CD4-positive, alpha-beta memory T cell (primary cell): ENCODE measurements around the gene PRG2. TPM values are rescaled to one million over a fixed set of nuclear protein-coding genes. Genes with fewer than 3 reads are reported as not detected.
A peak's percentile ranks its signal among the peaks of the same experiment; 100 is the strongest.

ENCODE experiments used
- CTCF ChIA-PET: fragments of 350-600 bp; sonication (Branson Sonifier 250); formaldehyde crosslinking; loops from one replicate; lab custom pipeline; 2021; ENCODE audit warnings: inconsistent platforms; ENCODE audit not compliant: partially characterized antibody; lab: Charles Lee
- POLR2A ChIA-PET: fragments of 350-600 bp; sonication (Branson Sonifier 250); formaldehyde crosslinking; loops from one replicate; lab custom pipeline; 2021; ENCODE audit not compliant: partially characterized antibody; lab: Charles Lee
- DNase-seq, 5 donors: peaks; one replicate each; pipeline versions ENCODE4 v3.0.0 to v3.0.0-alpha.2; 2020 to 2022; ENCODE audit warnings: mixed read lengths in 1 of 5
- H3K27ac ChIP-seq: one replicate; pipeline ENCODE4 v1.7.0; 2013; ENCODE audit warnings: low read depth, low read length
- H3K27me3 ChIP-seq: 2 replicates; pipeline ENCODE4 v1.7.0; 2013; ENCODE audit warnings: mild to moderate bottlenecking, low read length, moderate library complexity; ENCODE audit not compliant: insufficient read depth
- H3K36me3 ChIP-seq: 2 replicates; pipeline ENCODE4 v1.7.0; 2013; ENCODE audit warnings: mild to moderate bottlenecking, low read length, moderate library complexity; ENCODE audit not compliant: insufficient read depth
- H3K4me1 ChIP-seq: 2 replicates; pipeline ENCODE4 v1.7.0; 2013; ENCODE audit warnings: mild to moderate bottlenecking, low read length, moderate library complexity; ENCODE audit not compliant: insufficient read depth
- H3K4me3 ChIP-seq, 2 donors: one replicate each; pipeline ENCODE4 v1.7.0; 2013; ENCODE audit warnings: low read length in 2 of 2, mild to moderate bottlenecking in 1 of 2
- H3K9me3 ChIP-seq, 2 donors: one replicate each; pipeline ENCODE4 v1.7.0; 2013; ENCODE audit warnings: low read length in 2 of 2, control low read depth in 1 of 2; ENCODE audit not compliant: control insufficient read depth in 1 of 2
- H3K27ac Mint-ChIP-seq, 7 donors: one replicate each; pipeline ENCODE4 v1.8.0; 2020 to 2021; ENCODE audit warnings: mixed read lengths in 7 of 7, mild to moderate bottlenecking in 6 of 7, inconsistent platforms in 3 of 7, moderate library complexity in 3 of 7
- H3K27me3 Mint-ChIP-seq, 2 donors: one replicate each; pipeline ENCODE4 v1.8.0; 2020 to 2021; ENCODE audit warnings: mixed read lengths in 2 of 2
- H3K36me3 Mint-ChIP-seq, 2 donors: one replicate each; pipeline ENCODE4 v1.8.0; 2020 to 2021; ENCODE audit warnings: mixed read lengths in 2 of 2, inconsistent platforms in 1 of 2, mild to moderate bottlenecking in 1 of 2
- H3K4me1 Mint-ChIP-seq, 4 donors: one replicate each; pipeline ENCODE4 v1.8.0; 2020 to 2021; ENCODE audit warnings: mixed read lengths in 4 of 4, mild to moderate bottlenecking in 1 of 4
- H3K4me3 Mint-ChIP-seq, 8 donors: one replicate each; pipeline ENCODE4 v1.8.0; 2020 to 2021; ENCODE audit warnings: mixed read lengths in 8 of 8, mild to moderate bottlenecking in 7 of 8, moderate library complexity in 6 of 8, inconsistent platforms in 3 of 8
- H3K9me3 Mint-ChIP-seq, 8 donors: one replicate each; pipeline ENCODE4 v1.8.0; 2020 to 2021; ENCODE audit warnings: mixed read lengths in 8 of 8, mild to moderate bottlenecking in 5 of 8, inconsistent platforms in 3 of 8, moderate library complexity in 1 of 8
- intact Hi-C: fragments of 100-400 bp; cut with micrococcal nuclease; formaldehyde crosslinking; loops from one replicate; pipeline ENCODE4 v1.15.1; 2023
- polyA plus RNA-seq, 2 donors: library from polyadenylated mRNA; unstranded; fragments of 300-500 nt; fragmentation: Illumina TruSeq; gene quantifications; one replicate each; pipeline ENCODE4 v1.2.3, GENCODE V29; 2021
- total RNA-seq, 2 experiments: library from RNA; stranded (reverse); gene quantifications; one replicate each; pipeline ENCODE4 v1.2.3, GENCODE V29; 2021

The PRG2 gene
- total and polyA plus RNA-seq, 4 experiments from 2014 or later, result 0.25 TPM; not detected in 3

- CTCF ChIA-PET, result interaction anchor here (1.0 to 8.0 kb wide), 11 partner anchors 11 to 453 kb away, joined by 3 to 70 read pairs (median 4); partner anchors contain the start of genes P2RX3 and SSRP1
These were observed 42.4 kb downstream of the PRG2 start for GRCh38 chr11:57348052-57348451.

GRCh38 chr11:57347336-57347735, 43.1 kb downstream of the PRG2 start:
- no peak overlapping the region for H3K27ac ChIP-seq
- Mint-ChIP-seq H3K27me3 (peaks cover 2% of the 10 kb centered on the region in 2 donors), H3K36me3 (no peaks in the 10 kb centered on the region), H3K4me3 (no peak overlapping the region), H3K9me3 (peaks cover 0 to 2% (median 0%) of the 10 kb centered on the region in 8 donors), H3K4me1 (peaks cover 0 to 5% (median 3%) of the 10 kb centered on the region in 4 donors), H3K27ac (no peak overlapping the region)
- no peaks in the 10 kb centered on the region for H3K36me3 ChIP-seq
- intact Hi-C loops, result loop anchor here (5.0 to 10.0 kb wide), 6 partner anchors 80 to 1440 kb away; partner anchors contain the start of genes SLC43A3 and UBE2L6
- H3K4me1 ChIP-seq, result peaks cover 4% of the 10 kb centered on the region
- no peak overlapping the region for H3K4me3 ChIP-seq
- H3K27me3 ChIP-seq, result no peaks in the 10 kb centered on the region
- POLR2A ChIA-PET, result no interaction called here
- no peak for DNase-seq
- no peaks in the 10 kb centered on the region for H3K9me3 ChIP-seq
- CTCF ChIA-PET, result interaction anchor here (1.0 to 8.0 kb wide), 12 partner anchors 11 to 454 kb away, joined by 3 to 70 read pairs (median 8); partner anchors contain the start of genes P2RX3 and SSRP1

More at GRCh38 chr11:57348052-57348451, 42.4 kb downstream of the PRG2 start:
- Mint-ChIP-seq H3K4me1 (peaks cover 0 to 5% (median 3%) of the 10 kb centered on the region in 4 donors), H3K4me3 (no peak overlapping the region), H3K27ac (no peak overlapping the region), H3K9me3 (peaks cover 0 to 2% (median 0%) of the 10 kb centered on the region in 8 donors), H3K27me3 (peaks cover 2% of the 10 kb centered on the region in 2 donors), H3K36me3 (no peaks in the 10 kb centered on the region)
- peaks cover 4% of the 10 kb centered on the region for H3K4me1 ChIP-seq
- no peaks in the 10 kb centered on the region for H3K27me3 ChIP-seq
- intact Hi-C loops, result loop anchor here (5.0 to 10.0 kb wide), 6 partner anchors 79 to 1439 kb away; partner anchors contain the start of genes SLC43A3 and UBE2L6
- POLR2A ChIA-PET, result no interaction called here
- DNase-seq, result no peak
- no peak overlapping the region for H3K4me3 ChIP-seq
- H3K27ac ChIP-seq, result no peak overlapping the region
- no peaks in the 10 kb centered on the region for H3K9me3 ChIP-seq
- no peaks in the 10 kb centered on the region for H3K36me3 ChIP-seq

GRCh38 chr11:57345555-57346211, 44.8 kb downstream of the PRG2 start:
- Mint-ChIP-seq H3K4me3 (no peak overlapping the region), H3K9me3 (no peaks in the 10 kb centered on the region), H3K27me3 (peaks cover 2% of the 10 kb centered on the region in 2 donors), H3K36me3 (no peaks in the 10 kb centered on the region), H3K27ac (no peak overlapping the region), H3K4me1 (peaks cover 0 to 5% (median 3%) of the 10 kb centered on the region in 4 donors)
- Histone ChIP-seq H3K27ac (no peak overlapping the region), H3K4me3 (no peak overlapping the region), H3K36me3 (no peaks in the 10 kb centered on the region), H3K9me3 (no peaks in the 10 kb centered on the region), H3K4me1 (peaks cover 4% of the 10 kb centered on the region), H3K27me3 (no peaks in the 10 kb centered on the region)
- peak; percentile 59 to 74 (median 63) for DNase-seq
- ChIA-PET CTCF (interaction anchor here (0.6 to 8.0 kb wide), 28 partner anchors 9 to 1411 kb away, joined by 3 to 70 read pairs (median 5); partner anchors contain the start of genes P2RX3, SLC43A3, SSRP1 and TIMM10), POLR2A (interaction anchor here (0.8 to 1.3 kb wide), 4 partner anchors 10 to 148 kb away, joined by 3 to 5 read pairs (median 4); partner anchors contain the start of genes SSRP1 and TNKS1BP1)
- intact Hi-C loops, result loop anchor here (1.0 to 10.0 kb wide), 10 partner anchors 82 to 1442 kb away; partner anchors contain the start of genes SLC43A3 and UBE2L6

- CTCF ChIA-PET, result interaction anchor here (1.4 to 8.0 kb wide), 9 partner anchors 14 to 1333 kb away, joined by 4 to 70 read pairs (median 22); partner anchors contain the start of gene TIMM10
- Histone ChIP-seq H3K4me3 (no peak overlapping the region), H3K36me3 (no peaks in the 10 kb centered on the region), H3K4me1 (peaks cover 4% of the 10 kb centered on the region), H3K27ac (no peak overlapping the region), H3K9me3 (no peaks in the 10 kb centered on the region), H3K27me3 (no peaks in the 10 kb centered on the region)
- H3K9me3 Mint-ChIP-seq, result no peaks in the 10 kb centered on the region
- no peak for DNase-seq
- H3K36me3 Mint-ChIP-seq, result no peaks in the 10 kb centered on the region
- H3K27ac Mint-ChIP-seq, result no peak overlapping the region
- H3K4me1 Mint-ChIP-seq, result peaks cover 0 to 2% (median under 1%) of the 10 kb centered on the region in 4 donors
- POLR2A ChIA-PET, result no interaction called here
- no peak overlapping the region for H3K4me3 Mint-ChIP-seq
- peaks cover under 1% of the 10 kb centered on the region in 2 donors for H3K27me3 Mint-ChIP-seq
- intact Hi-C loops, result loop anchor here (1.0 to 10.0 kb wide), 10 partner anchors 82 to 1442 kb away; partner anchors contain the start of genes SLC43A3 and UBE2L6
These were observed 45.6 kb downstream of the PRG2 start for GRCh38 chr11:57344826-57345225.

GRCh38 chr11:57343825-57344224, 46.6 kb downstream of the PRG2 start:
- no peak overlapping the region for H3K27ac ChIP-seq
- Mint-ChIP-seq H3K4me3 (no peak overlapping the region), H3K4me1 (peaks cover 0 to 1% (median 0%) of the 10 kb centered on the region in 4 donors), H3K27me3 (no peaks in the 10 kb centered on the region), H3K36me3 (no peaks in the 10 kb centered on the region), H3K27ac (peak overlapping the region in 1 of 7 donors; percentile 31), H3K9me3 (no peaks in the 10 kb centered on the region)
- ChIA-PET POLR2A (no interaction called here), CTCF (interaction anchor here (0.9 to 1.5 kb wide), 5 partner anchors 10 to 1286 kb away, joined by 3 to 6 read pairs (median 4); no protein-coding TSS in a partner anchor)
- H3K4me3 ChIP-seq, result no peak overlapping the region
- no peak for DNase-seq
- no peaks in the 10 kb centered on the region for H3K36me3 ChIP-seq
- H3K9me3 ChIP-seq, result no peaks in the 10 kb centered on the region
- peaks cover 4% of the 10 kb centered on the region for H3K4me1 ChIP-seq
- intact Hi-C loops, result loop anchor here (2.0 to 10.0 kb wide), 2 partner anchors 139 to 1331 kb away; no protein-coding TSS in a partner anchor
- H3K27me3 ChIP-seq, result no peaks in the 10 kb centered on the region

GRCh38 chr11:57342702-57343101, 47.7 kb downstream of the PRG2 start:
- peaks cover 4% of the 10 kb centered on the region for H3K4me1 ChIP-seq
- ChIA-PET POLR2A (no interaction called here), CTCF (interaction anchor here (0.9 to 1.5 kb wide), 7 partner anchors 11 to 1287 kb away, joined by 3 to 6 read pairs (median 4); no protein-coding TSS in a partner anchor)
- no peak overlapping the region for H3K27ac ChIP-seq
- DNase-seq, result no peak
- Mint-ChIP-seq H3K27ac (no peak overlapping the region), H3K4me3 (no peak overlapping the region), H3K27me3 (no peaks in the 10 kb centered on the region), H3K9me3 (no peaks in the 10 kb centered on the region), H3K4me1 (peaks cover 0 to 1% (median 0%) of the 10 kb centered on the region in 4 donors), H3K36me3 (no peaks in the 10 kb centered on the region)
- no peaks in the 10 kb centered on the region for H3K36me3 ChIP-seq
- no peaks in the 10 kb centered on the region for H3K27me3 ChIP-seq
- intact Hi-C loops, result loop anchor here (10.0 kb wide), 1 partner anchor 1332 kb away; no protein-coding TSS in a partner anchor
- H3K9me3 ChIP-seq, result no peaks in the 10 kb centered on the region
- no peak overlapping the region for H3K4me3 ChIP-seq
